Stomach smooth muscle (tissue), 2 donors: ENCODE data around the gene PEAK3.

Source experiments
- H3K27ac ChIP-seq: one replicate; pipeline ENCODE4 v1.7.0; 2013; ENCODE audit warnings: mild to moderate bottlenecking, low read length, inconsistent platforms
- H3K27me3 ChIP-seq, 2 donors: one replicate each; pipeline ENCODE4 v1.7.0; 2013; ENCODE audit warnings: low read length in 2 of 2; ENCODE audit not compliant: insufficient read depth in 2 of 2, control insufficient read depth in 1 of 2
- H3K36me3 ChIP-seq, 2 donors: one replicate each; pipeline ENCODE4 v1.7.0; 2013; ENCODE audit warnings: low read length in 2 of 2; ENCODE audit not compliant: control insufficient read depth in 2 of 2, insufficient read depth in 2 of 2
- H3K4me1 ChIP-seq: one replicate; pipeline ENCODE4 v1.7.0; 2013; ENCODE audit warnings: low read length; ENCODE audit not compliant: control insufficient read depth, insufficient read depth
- H3K4me3 ChIP-seq, 2 donors: one replicate each; pipeline ENCODE4 v1.7.0; 2013; ENCODE audit warnings: low read length in 2 of 2
- H3K9ac ChIP-seq, 2 donors: one replicate each; pipeline ENCODE4 v1.7.0; 2013; ENCODE audit warnings: low read length in 2 of 2, mild to moderate bottlenecking in 1 of 2
- H3K9me3 ChIP-seq, 2 donors: one replicate each; pipeline ENCODE4 v1.7.0; 2013; ENCODE audit warnings: low read length in 2 of 2; ENCODE audit not compliant: control insufficient read depth in 2 of 2
- donor health status: healthy.
- donor health status: Pancreatic carcinoma.

The PEAK3 gene

GRCh38 chr19:2248136-2249009 lies 33.6 kb downstream of the PEAK3 start:
- no peak overlapping the region for H3K4me3 ChIP-seq
- no peaks in the 10 kb centered on the region for H3K9me3 ChIP-seq
- H3K4me1 ChIP-seq: peaks cover 29% of the 10 kb centered on the region
- no peak overlapping the region for H3K9ac ChIP-seq
- H3K27me3 ChIP-seq: peaks cover 24 to 40% of the 10 kb centered on the region in 2 donors
- no peak overlapping the region for H3K27ac ChIP-seq
- H3K36me3 ChIP-seq: peaks cover 35 to 42% of the 10 kb centered on the region in 2 donors

- no peak overlapping the region for H3K27ac ChIP-seq
- H3K36me3 ChIP-seq: peaks cover 39 to 45% of the 10 kb centered on the region in 2 donors
- no peaks in the 10 kb centered on the region for H3K9me3 ChIP-seq
- peaks cover 21% of the 10 kb centered on the region for H3K4me1 ChIP-seq
- no peak overlapping the region for H3K4me3 ChIP-seq
- H3K9ac ChIP-seq: no peak overlapping the region
- H3K27me3 ChIP-seq: peaks cover 16 to 32% of the 10 kb centered on the region in 2 donors
Observed at GRCh38 chr19:2247433-2248101, 34.4 kb downstream of the PEAK3 start.

GRCh38 chr19:2246801-2247361 lies 35.1 kb downstream of the PEAK3 start:
- peaks cover 41 to 45% of the 10 kb centered on the region in 2 donors for H3K36me3 ChIP-seq
- no peak overlapping the region for H3K4me3 ChIP-seq
- no peak overlapping the region for H3K27ac ChIP-seq
- H3K27me3 ChIP-seq: peaks cover 10 to 25% of the 10 kb centered on the region in 2 donors
- no peaks in the 10 kb centered on the region for H3K9me3 ChIP-seq
- peaks cover 15% of the 10 kb centered on the region for H3K4me1 ChIP-seq
- H3K9ac ChIP-seq: no peak overlapping the region

GRCh38 chr19:2246014-2246620 lies 35.9 kb downstream of the PEAK3 start:
- Histone ChIP-seq H3K9ac (no peak overlapping the region), H3K27me3 (peaks cover 7 to 17% of the 10 kb centered on the region in 2 donors), H3K36me3 (peaks cover 41 to 45% of the 10 kb centered on the region in 2 donors), H3K4me3 (no peak overlapping the region), H3K9me3 (no peaks in the 10 kb centered on the region), H3K27ac (no peak overlapping the region), H3K4me1 (peaks cover 11% of the 10 kb centered on the region)

GRCh38 chr19:2245273-2245672 lies 36.7 kb downstream of the PEAK3 start:
- H3K36me3 ChIP-seq: peaks cover 41 to 45% of the 10 kb centered on the region in 2 donors
- no peak overlapping the region for H3K27ac ChIP-seq
- no peak overlapping the region for H3K4me3 ChIP-seq
- H3K9ac ChIP-seq: no peak overlapping the region
- peaks cover 15% of the 10 kb centered on the region for H3K4me1 ChIP-seq
- H3K9me3 ChIP-seq: no peaks in the 10 kb centered on the region
- peaks cover 5 to 9% of the 10 kb centered on the region in 2 donors for H3K27me3 ChIP-seq

GRCh38 chr19:2244486-2244885 lies 37.5 kb downstream of the PEAK3 start:
- peaks cover 19% of the 10 kb centered on the region for H3K4me1 ChIP-seq
- H3K4me3 ChIP-seq: no peak overlapping the region
- no peak overlapping the region for H3K9ac ChIP-seq
- peaks cover 41 to 45% of the 10 kb centered on the region in 2 donors for H3K36me3 ChIP-seq
- H3K27ac ChIP-seq: no peak overlapping the region
- peaks cover 0 to 3% of the 10 kb centered on the region in 2 donors for H3K27me3 ChIP-seq
- H3K9me3 ChIP-seq: no peaks in the 10 kb centered on the region

- Histone ChIP-seq H3K27ac (no peak overlapping the region), H3K4me3 (no peak overlapping the region), H3K36me3 (peaks cover 41 to 45% of the 10 kb centered on the region in 2 donors), H3K27me3 (no peaks in the 10 kb centered on the region), H3K9ac (no peak overlapping the region), H3K4me1 (peaks cover 20% of the 10 kb centered on the region), H3K9me3 (no peaks in the 10 kb centered on the region)
Observed at GRCh38 chr19:2244125-2244411, 37.9 kb downstream of the PEAK3 start.

GRCh38 chr19:2243274-2244124 lies 38.5 kb downstream of the PEAK3 start:
- peaks cover 41 to 45% of the 10 kb centered on the region in 2 donors for H3K36me3 ChIP-seq
- H3K4me1 ChIP-seq: peaks cover 26% of the 10 kb centered on the region
- H3K9me3 ChIP-seq: no peaks in the 10 kb centered on the region
- no peaks in the 10 kb centered on the region for H3K27me3 ChIP-seq
- no peak overlapping the region for H3K4me3 ChIP-seq
- no peak overlapping the region for H3K9ac ChIP-seq
- H3K27ac ChIP-seq: no peak overlapping the region

- no peaks in the 10 kb centered on the region for H3K9me3 ChIP-seq
- H3K9ac ChIP-seq: no peak overlapping the region
- H3K4me3 ChIP-seq: no peak overlapping the region
- H3K27me3 ChIP-seq: no peaks in the 10 kb centered on the region
- no peak overlapping the region for H3K27ac ChIP-seq
- H3K4me1 ChIP-seq: peaks cover 32% of the 10 kb centered on the region
- peaks cover 41 to 45% of the 10 kb centered on the region in 2 donors for H3K36me3 ChIP-seq
Observed at GRCh38 chr19:2242816-2243215, 39.2 kb downstream of the PEAK3 start.

- no peaks in the 10 kb centered on the region for H3K27me3 ChIP-seq
- peaks cover 39% of the 10 kb centered on the region for H3K4me1 ChIP-seq
Observed at GRCh38 chr19:2242092-2242537, 39.9 kb downstream of the PEAK3 start.

More at GRCh38 chr19:2242092-2242537, 39.9 kb downstream of the PEAK3 start:
- Histone ChIP-seq H3K36me3 (peaks cover 36 to 40% of the 10 kb centered on the region in 2 donors), H3K4me3 (no peak overlapping the region), H3K9me3 (no peaks in the 10 kb centered on the region), H3K9ac (no peak overlapping the region), H3K27ac (no peak overlapping the region)
